GM18907 (cell line): ENCODE results near the gene ZNF780B.
A peak's percentile ranks its signal among the peaks of the same experiment; 100 is the strongest.
"Not testable (repeated sequence)": the region's sequence is repeated elsewhere in the genome, so short reads cannot be mapped to it uniquely, and the experiment has no call there.

Experiments
- ATAC-seq: cut with Tn5 transposase; IDR thresholded peaks from one replicate; pipeline ENCODE4 v1.9.1; 2021; ENCODE audit warnings: mild to moderate bottlenecking, moderate library complexity; ENCODE audit not compliant: unreplicated experiment

ZNF780B gene

GRCh38 chr19:40041718-40042117 lies 14.3 kb downstream of the ZNF780B start:
- not testable (repeated sequence) for ATAC-seq

- ATAC-seq = not testable (repeated sequence)
Measured at GRCh38 chr19:40038047-40038446, 18.0 kb downstream of the ZNF780B start.

GRCh38 chr19:40035996-40036395 lies 20.0 kb downstream of the ZNF780B start:
- no peak for ATAC-seq

GRCh38 chr19:40033989-40034560 lies 22.0 kb downstream of the ZNF780B start:
- no peak for ATAC-seq

- ATAC-seq = no peak
Measured at GRCh38 chr19:40026597-40026970, 29.4 kb downstream of the ZNF780B start.

- ATAC-seq = no peak
Measured at GRCh38 chr19:40025938-40026596, 30.0 kb downstream of the ZNF780B start.

- no peak for ATAC-seq
Measured at GRCh38 chr19:40023969-40024368, 32.1 kb downstream of the ZNF780B start.

- ATAC-seq = no peak
Measured at GRCh38 chr19:40013991-40014390, 42.0 kb downstream of the ZNF780B start.

- no peak for ATAC-seq
Measured at GRCh38 chr19:40009674-40010073, 46.4 kb downstream of the ZNF780B start.

- ATAC-seq = no peak
Measured at GRCh38 chr19:40006273-40006691, 49.7 kb downstream of the ZNF780B start.

GRCh38 chr19:40005691-40006272 lies 50.2 kb downstream of the ZNF780B start:
- ATAC-seq = no peak

GRCh38 chr19:39998501-39998900 lies 57.5 kb downstream of the ZNF780B start:
- ATAC-seq = no peak

GRCh38 chr19:39997638-39998216 lies 58.3 kb downstream of the ZNF780B start:
- ATAC-seq = no peak

GRCh38 chr19:39996811-39997637 lies 59.0 kb downstream of the ZNF780B start, which contains the start of gene ZNF546:
Gene ZNF546 (plus strand): TSS chr19:39997060. CDS start chr19:39998327, 1,267 bp downstream.
- peak; percentile 84 for ATAC-seq

- ATAC-seq = peak; percentile 24
Measured at GRCh38 chr19:39996218-39996810, 59.7 kb downstream of the ZNF780B start.

GRCh38 chr19:39995794-39996193 lies 60.2 kb downstream of the ZNF780B start:
- no peak for ATAC-seq

- ATAC-seq = no peak
Measured at GRCh38 chr19:39994361-39994760, 61.7 kb downstream of the ZNF780B start.

GRCh38 chr19:39993605-39994004 lies 62.4 kb downstream of the ZNF780B start:
- no peak for ATAC-seq

- no peak for ATAC-seq
Measured at GRCh38 chr19:39987596-39987995, 68.4 kb downstream of the ZNF780B start.

GRCh38 chr19:39987167-39987566 lies 68.9 kb downstream of the ZNF780B start:
- ATAC-seq = no peak

- no peak for ATAC-seq
Measured at GRCh38 chr19:39986643-39987042, 69.4 kb downstream of the ZNF780B start.
